HG03025 (cell line): ENCODE measurements around the gene DEPP1.
A peak's percentile ranks its signal among the peaks of the same experiment; 100 is the strongest.

Source experiments
- ATAC-seq: cut with Tn5 transposase; IDR thresholded peaks from one replicate; pipeline ENCODE4 v1.9.1; 2021; ENCODE audit warnings: mild to moderate bottlenecking, moderate library complexity; ENCODE audit not compliant: unreplicated experiment, low FRiP score

Gene DEPP1

DNA sequence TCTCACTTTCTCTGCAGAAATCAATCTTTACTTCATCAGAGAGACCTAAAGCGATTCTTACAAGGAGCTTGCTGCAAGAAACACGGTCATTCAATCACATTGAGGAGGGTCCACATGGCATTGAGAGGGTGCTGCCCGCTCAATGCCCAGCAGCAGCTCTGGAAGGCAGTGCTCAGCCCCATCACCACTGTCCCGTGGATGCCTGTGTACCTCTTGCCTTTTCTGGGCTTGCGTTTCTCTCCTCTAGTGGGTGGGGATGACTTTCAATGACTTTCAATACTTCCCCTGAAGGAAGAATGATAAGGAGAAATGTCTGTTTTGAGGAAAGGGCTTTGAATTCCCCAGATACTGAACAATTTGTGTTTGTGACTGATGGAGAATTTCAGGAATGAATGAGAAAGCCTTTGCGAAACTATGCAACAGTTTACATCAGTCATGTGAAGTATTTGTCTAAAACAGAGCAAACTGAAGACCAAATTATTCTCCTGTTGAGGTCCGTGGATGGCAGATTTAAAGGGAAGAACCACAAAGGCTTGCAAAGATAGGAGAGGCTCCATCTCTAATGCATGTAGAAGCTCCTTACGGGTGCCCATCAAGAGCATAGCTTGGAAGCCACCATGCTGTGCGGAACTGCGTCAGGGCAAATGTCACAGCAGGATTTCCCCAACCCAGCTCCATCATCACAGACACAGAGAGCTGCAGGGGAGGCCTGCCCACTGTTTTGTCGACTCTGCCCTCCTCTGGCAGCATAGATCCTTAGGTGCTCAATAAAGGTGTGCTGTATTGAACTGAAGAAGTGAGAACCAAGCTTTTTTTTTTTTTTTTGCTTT, 15.5 kb upstream of the DEPP1 start:
- ATAC-seq = no peak

DNA sequence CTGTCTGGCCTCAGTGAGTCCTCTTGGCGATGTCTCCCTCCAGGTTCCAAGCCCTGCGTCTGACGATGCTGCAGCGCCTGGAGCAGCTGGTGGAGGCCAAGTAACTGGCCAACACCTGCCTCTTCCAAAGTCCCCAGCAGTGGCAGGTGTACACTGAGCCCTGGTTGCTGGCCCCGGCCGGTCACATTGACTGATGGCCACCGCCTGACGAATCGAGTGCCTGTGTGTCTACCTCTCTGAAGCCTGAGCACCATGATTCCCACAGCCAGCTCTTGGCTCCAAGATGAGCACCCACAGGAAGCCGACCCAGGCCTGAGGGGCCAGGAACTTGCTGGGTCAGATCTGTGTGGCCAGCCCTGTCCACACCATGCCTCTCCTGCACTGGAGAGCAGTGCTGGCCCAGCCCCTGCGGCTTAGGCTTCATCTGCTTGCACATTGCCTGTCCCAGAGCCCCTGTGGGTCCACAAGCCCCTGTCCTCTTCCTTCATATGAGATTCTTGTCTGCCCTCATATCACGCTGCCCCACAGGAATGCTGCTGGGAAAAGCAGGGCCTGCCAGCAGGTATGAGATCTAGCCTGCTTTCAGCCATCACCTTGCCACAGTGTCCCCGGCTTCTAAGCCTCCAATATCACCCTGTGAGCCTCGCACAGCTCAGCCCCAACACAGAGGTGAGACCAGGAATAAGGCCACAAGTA, 14.8 kb upstream of the DEPP1 start:
- no peak for ATAC-seq

DNA sequence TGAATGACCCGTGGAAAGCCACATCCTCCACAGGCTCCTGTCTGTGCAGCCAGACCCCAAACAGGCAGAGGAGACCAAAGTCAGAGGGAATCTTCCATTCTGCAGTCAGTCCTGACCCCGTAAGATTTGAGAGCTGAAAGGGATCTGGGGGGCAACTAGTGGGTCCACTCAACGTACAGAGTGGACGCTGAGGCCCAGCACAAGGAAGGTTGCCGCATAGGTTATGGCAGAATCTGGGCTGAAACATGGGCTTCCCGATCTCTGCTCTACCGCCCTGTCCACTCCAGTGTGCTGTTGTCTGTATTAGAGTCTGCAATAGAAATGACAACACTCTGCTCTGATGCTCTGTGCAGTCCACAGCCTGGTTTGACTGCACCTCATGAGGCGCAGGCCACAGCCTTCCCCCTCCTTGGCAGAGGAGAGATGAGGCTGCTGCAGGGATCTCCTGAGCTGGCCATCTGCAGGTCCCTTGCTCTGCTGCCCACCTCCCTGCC, 14.2 kb upstream of the DEPP1 start:
- no peak for ATAC-seq

DNA sequence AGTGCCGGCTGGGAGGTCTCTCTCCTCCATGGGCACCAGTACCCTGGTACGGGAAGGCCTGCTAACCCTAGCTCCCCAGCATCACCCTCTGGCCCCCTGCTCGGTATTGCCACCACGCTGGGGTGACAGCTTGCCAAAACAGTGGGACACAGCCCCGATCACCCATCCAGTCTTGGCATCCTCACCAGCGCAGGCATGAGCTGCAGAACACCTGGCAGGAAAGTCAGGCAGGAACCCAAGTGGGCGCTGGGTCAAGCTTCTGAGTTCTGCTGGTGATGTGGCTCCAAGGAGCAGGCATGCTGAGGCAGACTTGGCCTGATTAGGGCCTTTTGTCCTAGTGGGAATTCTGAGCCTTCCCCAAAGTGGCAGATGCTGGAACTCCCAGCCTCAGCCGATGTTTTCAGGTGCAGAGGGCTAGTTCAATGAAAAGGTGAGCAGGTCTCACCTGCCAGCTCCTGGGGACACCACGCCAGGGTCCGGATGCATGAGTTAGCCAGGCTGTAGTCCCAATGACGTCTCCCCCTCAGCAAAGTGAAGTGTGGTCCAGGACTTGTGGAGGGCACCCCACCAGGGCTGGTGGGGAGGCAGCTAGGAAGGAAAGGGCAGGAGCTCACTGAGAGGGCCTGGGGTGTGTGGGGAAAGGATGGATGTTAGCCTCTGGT, 13.6 kb upstream of the DEPP1 start:
- no peak for ATAC-seq

DNA sequence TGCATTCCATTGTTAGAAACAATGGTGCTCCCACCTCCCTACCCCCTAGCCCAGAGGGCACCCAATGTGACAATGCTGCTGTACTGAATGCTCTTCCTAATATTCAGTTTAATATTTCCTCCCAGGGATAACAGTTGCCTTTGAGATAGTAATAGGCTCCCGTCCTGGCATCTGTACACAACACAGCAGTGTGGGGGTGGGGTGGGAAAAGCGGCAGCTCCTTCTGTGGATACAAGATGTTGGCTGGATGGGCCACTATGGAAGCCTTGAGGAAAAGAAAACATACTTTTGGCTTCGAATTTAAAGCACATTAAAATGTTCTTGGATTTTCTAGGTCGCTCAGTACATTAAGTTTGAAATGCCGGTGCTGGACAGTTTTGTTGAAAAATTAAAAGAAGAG, 13.0 kb upstream of the DEPP1 start:
- no peak for ATAC-seq

DNA sequence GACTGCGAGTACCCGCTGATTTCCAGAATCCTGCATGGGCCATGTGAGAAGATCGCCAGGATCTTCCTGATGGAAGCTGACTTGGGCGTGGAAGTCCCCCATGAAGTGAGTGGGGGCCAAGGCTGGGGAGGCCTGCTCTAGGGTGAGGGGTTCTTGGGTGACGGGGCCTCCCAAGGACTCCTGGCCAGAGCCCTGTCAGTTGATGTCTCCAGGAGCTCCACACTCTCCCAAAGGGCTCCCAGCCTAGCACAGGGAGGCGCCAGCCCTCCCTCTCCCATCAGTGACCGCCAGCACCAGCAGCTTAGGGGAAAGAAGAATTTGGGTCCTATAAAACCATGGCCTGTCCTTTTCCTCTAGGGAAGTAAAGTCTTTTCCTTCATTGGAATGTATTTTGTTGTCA, 12.4 kb upstream of the DEPP1 start:
- no peak for ATAC-seq

DNA sequence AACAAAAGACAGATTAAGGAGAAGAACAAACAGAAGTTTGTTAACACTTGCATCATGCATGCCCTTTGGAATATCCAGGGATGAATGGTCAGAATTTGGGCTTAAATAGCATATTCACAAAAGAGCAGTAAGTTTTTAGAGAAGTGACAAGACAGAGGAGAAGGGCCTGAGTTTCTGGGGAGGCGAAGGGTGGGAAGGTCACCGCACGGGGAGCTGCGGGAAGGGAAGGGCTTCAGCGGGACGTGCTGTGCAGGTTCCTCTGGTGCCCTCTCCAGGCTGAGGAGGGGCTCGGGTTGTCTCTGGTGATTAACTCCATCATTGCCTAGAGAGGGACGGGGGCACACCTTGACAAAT, 11.7 kb upstream of the DEPP1 start:
- ATAC-seq = no peak

DNA sequence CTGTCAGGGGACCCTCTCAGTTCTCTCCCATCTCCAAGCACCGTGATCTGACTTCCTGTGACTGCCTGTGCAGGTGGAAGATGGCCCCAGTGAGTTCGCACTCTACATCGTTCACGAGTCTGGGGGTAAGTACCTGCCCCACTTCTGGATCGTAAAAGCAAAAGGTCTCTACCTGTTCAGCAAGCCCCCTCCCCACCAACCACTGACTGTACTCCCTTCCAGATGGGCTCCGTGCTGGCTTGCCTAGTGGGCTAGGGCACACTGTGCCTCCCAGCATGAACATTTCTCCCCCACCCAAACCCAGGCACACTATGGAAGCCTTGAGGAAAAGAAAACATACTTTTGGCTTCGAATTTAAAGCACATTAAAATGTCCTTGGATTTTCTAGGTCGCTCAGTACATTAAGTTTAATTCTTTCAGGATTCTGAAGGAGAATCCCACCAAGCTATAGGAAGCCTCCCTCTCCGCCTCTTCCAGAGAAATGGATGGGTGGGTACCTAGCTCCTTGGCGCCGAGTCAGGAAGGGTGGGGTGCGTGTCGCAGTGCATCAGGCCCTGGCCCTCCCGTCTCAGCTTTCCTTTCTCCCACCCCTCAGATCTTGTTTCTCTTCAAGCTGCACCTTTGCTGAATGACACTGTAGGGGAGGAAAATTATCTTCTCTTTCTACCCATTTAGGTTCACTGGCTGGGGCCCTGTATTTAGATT, 11.1 kb upstream of the DEPP1 start:
- ATAC-seq = no peak

DNA sequence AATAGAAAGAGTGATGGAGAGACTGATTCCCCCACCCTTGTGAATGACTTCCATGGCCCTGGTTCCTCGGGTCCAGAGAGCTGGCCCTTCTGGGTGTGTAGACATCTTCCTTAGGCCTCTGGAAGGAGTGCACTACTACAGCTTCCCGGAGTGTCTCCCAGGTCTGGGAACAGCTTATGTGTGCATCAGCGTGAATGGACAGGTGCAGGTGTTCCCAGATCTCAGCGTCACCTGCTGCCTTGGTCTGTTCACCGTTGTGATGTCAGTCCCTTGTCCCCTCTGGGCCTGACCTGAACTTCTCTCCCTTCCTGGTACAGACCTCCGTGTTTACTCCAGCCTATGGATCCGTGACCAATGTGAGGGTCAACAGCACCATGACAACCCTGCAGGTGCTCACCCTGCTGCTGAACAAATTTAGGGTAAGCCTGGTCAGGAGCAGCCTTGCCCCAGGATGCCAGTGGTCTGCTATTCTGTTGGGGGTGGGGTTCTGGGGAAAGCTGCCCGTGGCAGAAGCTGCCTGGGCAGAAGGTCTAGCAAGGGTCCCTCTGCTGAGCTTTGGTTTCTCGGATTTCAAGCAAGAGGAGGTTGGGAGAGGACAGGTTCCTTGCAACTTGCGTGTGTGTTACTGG, 10.5 kb upstream of the DEPP1 start:
- ATAC-seq = no peak

DNA sequence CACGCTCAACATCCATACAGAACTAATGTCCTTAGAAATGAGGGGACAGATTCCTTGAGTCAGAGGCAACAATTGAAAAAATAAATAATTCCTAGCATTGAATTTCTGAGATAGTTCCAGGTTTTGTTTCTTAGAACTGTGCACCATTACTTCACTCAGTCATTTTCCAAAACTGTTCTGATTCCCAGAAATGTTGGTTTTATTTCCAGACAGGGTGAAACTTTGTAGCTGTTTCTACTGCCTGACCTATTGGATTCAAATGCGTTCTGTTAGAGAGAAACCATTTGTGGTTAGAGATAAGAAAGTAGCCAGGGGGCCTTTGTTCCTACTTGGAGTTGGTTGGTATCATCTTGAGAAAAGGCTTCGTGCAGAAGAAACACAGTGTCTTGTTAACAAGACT, 8.1 kb upstream of the DEPP1 start:
- no peak for ATAC-seq

DNA sequence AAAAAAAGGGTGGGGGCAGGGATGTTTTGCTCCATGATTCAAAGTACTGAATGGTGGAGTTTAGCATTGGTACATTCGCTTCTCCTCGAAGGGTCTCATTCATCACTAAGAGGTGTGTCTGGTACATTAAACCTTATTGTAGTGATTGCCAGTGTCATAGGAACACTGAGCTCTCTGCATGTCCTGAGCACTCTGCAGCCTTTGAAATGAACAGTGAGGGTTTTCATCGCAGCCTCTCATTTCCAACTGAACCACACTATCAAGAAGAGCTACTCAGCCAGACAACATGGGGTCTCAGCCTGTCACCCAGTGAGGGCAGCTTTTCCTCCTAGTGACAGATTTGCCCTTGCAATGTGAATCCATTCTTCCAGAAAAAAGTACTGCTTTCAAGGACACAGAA, 7.6 kb upstream of the DEPP1 start:
- ATAC-seq = no peak

DNA sequence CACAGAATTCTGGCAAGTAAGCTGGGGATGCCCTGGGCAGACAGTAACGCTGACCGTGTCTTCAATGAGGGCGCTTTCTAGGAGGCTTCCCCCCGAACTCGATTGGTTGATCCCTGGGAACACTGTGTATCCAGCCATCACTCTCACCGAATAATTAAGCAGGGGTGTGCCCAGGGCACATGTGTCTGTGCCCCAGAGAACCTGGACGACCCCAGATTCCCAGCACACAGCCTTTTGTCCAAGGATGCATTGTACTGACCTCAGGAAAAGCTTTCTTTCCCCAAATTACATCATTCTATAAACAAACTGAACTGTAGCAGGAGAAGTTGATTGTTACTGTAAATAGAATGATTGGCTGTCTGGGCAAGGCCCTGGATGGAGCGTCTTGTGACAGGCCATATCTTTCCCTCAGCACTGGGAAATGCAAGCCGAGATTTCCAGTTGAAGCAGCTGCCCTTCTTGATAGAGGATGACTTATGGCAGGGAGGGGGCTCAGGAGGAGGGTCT, 6.6 kb upstream of the DEPP1 start:
- no peak for ATAC-seq

DNA sequence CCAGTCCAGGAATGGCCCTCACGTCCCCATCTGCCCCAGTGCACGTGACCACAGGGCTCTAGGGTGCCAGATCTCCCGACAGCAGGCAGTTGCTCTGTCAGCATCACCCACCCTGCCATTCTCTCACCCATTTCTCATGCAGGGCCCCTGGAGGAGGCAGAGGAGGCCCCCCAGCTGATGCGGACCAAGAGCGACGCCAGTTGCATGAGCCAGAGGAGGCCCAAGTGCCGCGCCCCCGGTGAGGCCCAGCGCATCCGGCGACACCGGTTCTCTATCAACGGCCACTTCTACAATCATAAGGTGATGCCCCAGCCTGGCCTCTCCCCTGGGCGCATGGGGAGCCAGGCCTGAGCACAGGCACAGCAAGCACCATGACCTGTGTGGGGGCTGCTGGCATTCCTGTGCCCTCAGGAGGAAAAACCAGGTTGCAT, 6.1 kb upstream of the DEPP1 start:
- ATAC-seq = no peak

DNA sequence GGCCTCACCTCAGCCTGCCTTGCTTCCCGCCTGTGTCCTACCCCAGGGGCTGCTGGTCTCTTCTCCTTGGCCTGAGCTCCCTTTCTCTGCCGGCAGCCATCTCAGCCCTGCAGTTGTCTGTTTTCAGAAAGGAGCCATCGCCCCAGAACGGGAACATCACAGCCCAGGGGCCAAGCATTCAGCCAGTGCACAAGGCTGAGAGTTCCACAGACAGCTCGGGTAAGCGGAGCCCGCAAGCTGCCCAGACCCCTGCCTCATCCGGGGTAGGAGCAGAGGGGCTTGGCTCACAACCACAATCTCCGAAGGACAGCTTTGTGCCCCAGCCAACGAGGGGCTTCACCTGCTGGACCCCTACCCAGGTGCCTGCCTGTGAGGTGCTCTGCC, 5.3 kb upstream of the DEPP1 start:
- no peak for ATAC-seq

DNA sequence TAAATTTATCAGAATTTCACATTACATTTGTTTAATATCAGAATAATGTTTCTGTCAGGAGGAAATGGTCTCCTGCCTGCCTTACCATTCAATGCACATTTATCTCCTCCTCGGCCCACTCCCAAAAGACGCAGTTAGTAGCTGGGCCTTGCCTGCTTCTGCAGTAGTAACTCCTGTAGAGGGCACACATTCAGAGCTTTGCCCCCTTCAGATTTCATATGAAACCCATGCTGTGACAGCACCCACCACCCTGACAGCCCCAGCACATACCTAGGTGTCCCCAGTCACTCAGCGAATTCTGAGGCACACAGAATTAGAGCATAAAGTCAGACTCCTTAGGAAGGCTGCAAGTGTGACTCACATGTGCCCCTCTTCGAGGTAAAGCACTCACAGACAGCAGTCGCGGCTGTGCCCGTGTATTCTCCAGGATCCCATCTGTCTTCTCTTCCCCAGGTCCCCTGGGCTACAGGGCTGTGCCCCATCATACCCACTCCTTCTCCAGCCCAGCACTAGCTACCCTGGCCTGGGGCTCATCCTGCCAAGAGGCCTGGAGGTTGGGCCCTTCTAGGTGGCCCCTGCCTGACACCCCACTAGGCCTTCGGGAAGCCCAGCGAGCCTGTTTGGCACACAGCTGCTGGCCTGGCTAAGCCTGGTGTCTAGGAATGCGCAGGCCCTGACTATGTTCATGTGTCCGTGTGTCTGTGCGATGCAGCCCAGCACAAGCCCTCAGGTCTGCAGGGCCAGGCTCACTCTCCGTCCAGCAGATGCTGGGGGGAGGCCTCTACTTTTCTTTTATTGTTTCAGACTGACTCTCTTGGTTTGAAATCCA, 4.7 kb upstream of the DEPP1 start:
- ATAC-seq = no peak

DNA sequence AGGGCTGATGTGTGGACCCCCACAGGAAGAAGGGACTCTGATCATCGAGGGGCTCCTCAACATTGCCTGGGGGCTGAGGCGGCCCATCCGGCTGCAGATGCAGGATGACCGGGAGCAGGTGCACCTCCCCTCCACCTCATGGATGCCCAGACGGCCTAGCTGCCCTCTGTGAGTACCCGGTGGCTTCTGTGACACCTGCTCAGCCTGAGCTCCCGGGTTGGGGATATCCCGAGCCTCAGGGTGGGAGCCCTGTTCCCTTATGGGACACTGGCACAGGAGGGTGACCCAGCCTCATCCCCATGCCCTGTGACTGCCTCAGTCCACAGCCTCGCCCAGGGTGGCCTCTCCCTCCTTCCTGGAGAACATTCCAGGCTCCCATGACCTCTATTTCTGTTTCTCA, 3.9 kb upstream of the DEPP1 start:
- ATAC-seq = no peak

DNA sequence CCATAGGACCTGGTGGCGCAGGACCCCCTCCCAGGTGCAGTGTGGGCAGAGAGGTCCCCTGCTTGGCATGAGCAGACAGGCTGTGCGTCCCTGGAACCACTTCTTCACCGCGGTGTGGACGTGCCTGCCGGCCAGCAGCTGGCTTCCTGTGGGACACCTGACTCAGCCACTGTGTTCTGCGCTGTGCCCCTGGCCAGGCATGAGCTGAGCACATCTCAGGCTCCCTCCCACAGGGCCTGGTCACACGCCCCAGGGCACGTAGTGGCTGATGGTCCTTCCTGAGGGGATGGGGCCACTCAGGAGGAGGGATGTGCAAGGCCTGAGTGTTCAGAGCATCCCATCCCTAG, 3.5 kb upstream of the DEPP1 start:
- ATAC-seq = no peak

DNA sequence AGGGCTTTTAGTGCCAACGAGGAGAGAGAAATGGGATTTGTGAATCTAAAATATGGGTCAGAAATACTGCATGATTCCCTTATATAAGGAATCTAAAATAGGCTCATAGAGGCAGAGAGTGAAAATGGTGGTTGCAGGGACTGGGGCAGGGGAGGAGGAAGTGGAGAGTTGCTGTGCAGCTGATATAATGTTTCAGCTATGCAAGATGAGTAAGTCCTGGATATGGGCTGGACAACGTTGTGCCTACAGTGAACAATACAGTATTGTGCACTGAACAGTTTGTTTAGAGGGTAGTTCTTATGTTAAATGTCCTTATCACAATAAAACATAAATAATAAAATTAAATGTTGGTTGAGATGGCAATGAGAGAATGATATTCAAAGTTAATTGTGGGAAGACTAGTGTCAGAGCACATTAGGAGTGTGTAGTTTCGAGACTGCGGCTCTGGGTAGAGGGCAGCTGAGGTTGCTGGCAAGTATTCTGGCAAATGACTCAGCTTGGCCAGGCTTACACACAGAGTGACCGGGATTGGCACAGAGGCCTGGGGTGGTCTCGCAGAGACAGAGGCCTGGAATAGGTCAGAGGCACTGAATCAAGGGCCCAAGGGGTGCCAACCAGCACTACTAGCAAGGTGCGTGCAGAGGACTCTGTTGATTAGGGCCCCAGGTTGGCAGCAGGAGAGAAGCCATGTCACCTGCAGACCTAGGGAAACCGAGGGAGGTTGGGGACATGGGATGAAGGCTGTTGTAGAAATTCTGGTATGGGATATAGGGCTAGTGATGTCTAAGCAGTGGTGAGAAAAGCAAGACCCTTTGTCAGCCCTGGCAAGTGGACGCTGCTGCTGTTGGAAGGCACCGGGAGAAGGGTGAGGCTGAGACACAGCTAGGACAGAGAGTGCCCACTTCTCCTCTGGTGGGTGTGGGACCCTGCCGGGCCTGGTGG, 2.8 kb upstream of the DEPP1 start:
- peak; percentile 64 for ATAC-seq
